AG04449 (cell line): ENCODE results near the gene TAF3.

Source experiments
- CTCF ChIA-PET: fragments of 350-600 bp; formaldehyde crosslinking; extraction: SDS; loops from one replicate; lab custom pipeline; 2021; ENCODE audit warnings: antibody characterized with exemption; lab: Yijun Ruan, JAX
- POLR2A ChIA-PET: fragments of 400-600, 350-600 bp; formaldehyde crosslinking; extraction: SDS; loops from one replicate; lab custom pipeline; 2020; ENCODE audit warnings: antibody characterized with exemption, inconsistent platforms; lab: Yijun Ruan, JAX
- DNase-seq: peaks from one replicate; pipeline ENCODE4 v3.0.0-alpha.2; 2010; ENCODE audit warnings: low read depth, low spot score
- H3K4me3 ChIP-seq: 2 replicates; pipeline ENCODE4 v1.5.1; 2011; ENCODE audit warnings: low read depth, mild to moderate bottlenecking, control low read depth, low read length
- TF ChIP-seq, protein P1 (sequence below): IDR thresholded peaks from one replicate; pipeline ENCODE4 v1.5.1; 2011; ENCODE audit warnings: mild to moderate bottlenecking, moderate library complexity, low read length, control low read depth, inconsistent platforms; ENCODE audit not compliant: insufficient read depth; ENCODE audit errors: missing control alignments

Gene TAF3

DNA sequence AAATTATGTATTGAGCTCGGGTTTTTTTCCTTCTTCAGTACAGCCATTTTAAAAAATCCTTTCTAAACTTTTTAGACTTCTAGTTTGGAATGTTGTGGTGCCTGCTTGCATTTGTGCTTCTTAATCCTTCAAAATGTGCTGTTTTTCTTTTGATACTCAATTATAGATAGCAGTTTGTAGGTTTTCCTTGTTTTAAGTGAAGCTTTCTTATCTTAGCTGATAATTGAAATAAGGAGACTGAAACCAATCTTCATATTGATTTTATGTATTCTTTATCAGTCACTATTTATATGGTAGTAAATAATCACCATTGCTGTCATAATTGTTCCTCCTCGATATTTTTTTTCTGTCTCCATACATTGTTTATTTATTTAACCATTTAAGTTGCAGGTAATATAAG, 56.6 kb downstream of the TAF3 start:
- ChIA-PET POLR2A (no interaction called here), CTCF (interaction anchor here (1.0 to 5.5 kb wide), 3 partner anchors 178 to 1428 kb away, joined by 3 to 30 read pairs (median 5); no protein-coding TSS in a partner anchor)
- TF ChIP-seq, protein P1, sequence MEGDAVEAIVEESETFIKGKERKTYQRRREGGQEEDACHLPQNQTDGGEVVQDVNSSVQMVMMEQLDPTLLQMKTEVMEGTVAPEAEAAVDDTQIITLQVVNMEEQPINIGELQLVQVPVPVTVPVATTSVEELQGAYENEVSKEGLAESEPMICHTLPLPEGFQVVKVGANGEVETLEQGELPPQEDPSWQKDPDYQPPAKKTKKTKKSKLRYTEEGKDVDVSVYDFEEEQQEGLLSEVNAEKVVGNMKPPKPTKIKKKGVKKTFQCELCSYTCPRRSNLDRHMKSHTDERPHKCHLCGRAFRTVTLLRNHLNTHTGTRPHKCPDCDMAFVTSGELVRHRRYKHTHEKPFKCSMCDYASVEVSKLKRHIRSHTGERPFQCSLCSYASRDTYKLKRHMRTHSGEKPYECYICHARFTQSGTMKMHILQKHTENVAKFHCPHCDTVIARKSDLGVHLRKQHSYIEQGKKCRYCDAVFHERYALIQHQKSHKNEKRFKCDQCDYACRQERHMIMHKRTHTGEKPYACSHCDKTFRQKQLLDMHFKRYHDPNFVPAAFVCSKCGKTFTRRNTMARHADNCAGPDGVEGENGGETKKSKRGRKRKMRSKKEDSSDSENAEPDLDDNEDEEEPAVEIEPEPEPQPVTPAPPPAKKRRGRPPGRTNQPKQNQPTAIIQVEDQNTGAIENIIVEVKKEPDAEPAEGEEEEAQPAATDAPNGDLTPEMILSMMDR = no peak
- no peak for DNase-seq
- H3K4me3 ChIP-seq = no peak overlapping the region

DNA sequence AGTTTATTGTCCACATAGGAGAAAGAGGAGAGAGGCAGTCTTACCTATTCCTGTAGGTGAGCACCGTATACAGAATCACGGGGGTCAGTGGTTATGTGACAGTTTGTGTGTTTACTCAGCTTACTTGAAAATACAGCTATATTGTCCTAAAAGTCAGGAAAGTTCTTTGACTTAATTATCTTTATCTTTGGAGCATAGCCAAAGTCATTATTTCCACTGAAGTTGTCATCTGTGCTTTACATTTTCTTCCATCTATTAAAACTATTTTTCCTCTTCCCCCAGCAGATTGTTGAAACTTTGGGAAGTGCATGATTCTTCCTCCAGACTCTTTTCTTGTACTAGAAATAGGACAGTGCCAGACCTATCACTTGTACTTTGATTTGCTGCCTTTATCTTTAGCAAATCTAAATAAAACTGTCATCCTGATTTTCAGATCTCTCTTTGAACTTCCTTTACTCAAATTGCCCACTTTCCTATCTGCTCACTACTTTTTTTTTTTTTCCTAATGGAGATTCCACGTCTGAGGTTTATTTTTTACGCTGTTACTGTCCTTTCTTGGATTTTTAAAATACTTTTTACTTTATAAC, 58.3 kb downstream of the TAF3 start:
- TF ChIP-seq, protein P1 = no peak
- POLR2A ChIA-PET = no interaction called here
- no peak overlapping the region for H3K4me3 ChIP-seq
- DNase-seq = no peak
- CTCF ChIA-PET = interaction anchor here (0.7 to 5.5 kb wide), 3 partner anchors 15 to 1333 kb away, joined by 3 to 30 read pairs (median 3); no protein-coding TSS in a partner anchor

DNA sequence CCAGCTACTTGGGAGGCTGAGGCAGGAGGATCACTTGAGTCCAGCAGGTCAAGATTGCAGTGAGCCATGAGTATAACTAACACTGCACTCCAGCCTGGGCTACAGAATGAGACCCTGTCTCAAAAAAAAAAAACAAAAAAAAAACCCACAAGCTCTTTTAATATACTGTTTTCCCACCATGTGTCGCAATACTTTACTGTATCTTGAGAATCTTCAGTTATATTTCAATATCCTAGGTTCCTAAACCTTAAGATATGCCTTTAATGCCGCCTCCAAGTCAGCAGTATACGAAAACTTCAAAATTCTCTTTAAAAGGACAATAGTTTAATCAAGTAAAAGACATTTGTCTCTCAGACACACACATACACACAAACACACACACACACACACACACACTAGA, 62.8 kb downstream of the TAF3 start:
- TF ChIP-seq, protein P1 = no peak
- H3K4me3 ChIP-seq = no peak overlapping the region
- no peak for DNase-seq
- POLR2A ChIA-PET = no interaction called here
- CTCF ChIA-PET = interaction anchor here (2.3 kb wide), 1 partner anchor 1327 kb away, joined by 6 read pairs; no protein-coding TSS in a partner anchor

DNA sequence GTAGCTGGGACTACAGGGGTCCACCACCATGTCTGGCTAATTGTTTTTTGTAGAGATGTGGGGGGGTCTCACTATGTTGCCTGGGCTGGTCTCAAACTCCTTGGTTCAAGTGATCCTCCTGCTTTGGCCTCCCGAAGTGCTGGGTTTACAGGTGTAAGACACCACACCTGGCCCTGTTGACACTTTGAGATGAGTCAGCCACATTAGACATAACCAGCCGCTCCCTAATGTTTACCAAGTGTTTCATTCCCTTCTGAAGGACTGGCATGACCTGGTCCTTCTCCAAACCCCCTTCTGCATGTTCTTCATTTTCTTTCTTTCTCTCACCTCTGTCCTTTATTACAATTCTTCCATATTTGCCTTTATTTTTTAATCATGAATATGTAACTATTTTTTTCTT, 67.8 kb downstream of the TAF3 start:
- H3K4me3 ChIP-seq = no peak overlapping the region
- CTCF ChIA-PET = no interaction called here
- DNase-seq = no peak
- POLR2A ChIA-PET = no interaction called here
- TF ChIP-seq, protein P1 = no peak

DNA sequence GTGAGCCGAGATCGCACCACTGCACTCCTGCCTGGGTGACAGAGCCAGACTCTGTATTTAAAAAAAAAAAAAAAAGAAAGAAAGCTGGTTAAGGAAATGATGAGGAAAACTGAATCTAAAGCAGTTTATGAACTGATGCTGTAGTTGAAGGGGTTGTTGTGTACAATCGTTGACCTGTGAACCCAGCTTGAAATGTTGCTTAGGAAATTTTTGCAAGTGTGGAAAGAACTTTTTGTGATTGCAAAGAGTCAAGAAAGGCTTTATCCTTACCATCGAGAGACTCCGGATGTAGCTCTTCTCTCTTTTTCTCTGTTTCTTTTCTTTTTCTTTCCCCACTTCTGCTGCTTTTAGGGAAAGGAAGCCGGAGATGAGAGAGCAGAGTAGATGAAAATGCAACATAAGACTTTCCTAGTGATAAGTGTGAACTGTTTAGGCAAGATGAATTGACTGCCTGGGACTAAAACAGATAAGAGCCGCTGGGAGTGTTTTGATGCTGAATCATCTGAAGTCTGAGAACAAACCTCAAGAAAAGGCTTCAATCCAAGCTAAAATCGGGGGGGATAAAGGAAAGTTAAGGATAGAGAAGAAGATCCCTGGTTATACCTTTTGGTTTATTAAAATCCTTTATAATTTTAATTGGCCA, 69.0 kb downstream of the TAF3 start:
- CTCF ChIA-PET = interaction anchor here (1.0 kb wide), 1 partner anchor 1415 kb away, joined by 3 read pairs; no protein-coding TSS in a partner anchor
- no peak overlapping the region for H3K4me3 ChIP-seq
- POLR2A ChIA-PET = no interaction called here
- no peak for DNase-seq
- TF ChIP-seq, protein P1 = no peak

DNA sequence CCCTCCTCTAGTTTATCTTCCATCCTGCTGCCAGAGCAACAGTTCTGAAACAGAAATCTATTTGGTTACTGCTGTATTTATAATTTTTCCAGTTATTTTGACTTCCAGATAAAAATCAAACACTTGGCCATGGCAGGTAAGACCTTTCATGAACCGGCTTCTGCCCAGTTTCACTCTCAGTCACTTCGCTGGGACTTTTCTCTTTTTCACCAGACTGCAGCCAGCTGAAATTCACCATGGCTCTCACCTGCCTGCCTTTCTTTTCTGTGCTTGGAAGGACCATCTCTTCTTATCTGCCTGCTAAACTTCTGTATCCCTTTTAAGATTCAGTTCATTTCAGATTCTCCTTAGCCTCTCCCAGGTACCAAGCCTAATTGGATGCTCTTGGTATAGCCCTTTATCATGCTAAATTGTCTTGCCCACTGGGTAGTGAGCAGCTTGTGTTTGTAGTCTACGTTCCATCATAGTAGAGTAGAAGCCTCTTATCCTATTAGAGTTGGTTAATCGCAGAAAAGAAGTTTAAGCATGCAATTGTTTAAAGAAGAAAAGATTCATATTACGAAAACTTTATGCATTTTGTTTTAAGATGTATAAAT, 71.7 kb downstream of the TAF3 start:
- POLR2A ChIA-PET = no interaction called here
- CTCF ChIA-PET = no interaction called here
- no peak for DNase-seq
- TF ChIP-seq, protein P1 = no peak
- H3K4me3 ChIP-seq = no peak overlapping the region
